ENCODE results near the gene TDRD7.

TDRD7 gene

DNA sequence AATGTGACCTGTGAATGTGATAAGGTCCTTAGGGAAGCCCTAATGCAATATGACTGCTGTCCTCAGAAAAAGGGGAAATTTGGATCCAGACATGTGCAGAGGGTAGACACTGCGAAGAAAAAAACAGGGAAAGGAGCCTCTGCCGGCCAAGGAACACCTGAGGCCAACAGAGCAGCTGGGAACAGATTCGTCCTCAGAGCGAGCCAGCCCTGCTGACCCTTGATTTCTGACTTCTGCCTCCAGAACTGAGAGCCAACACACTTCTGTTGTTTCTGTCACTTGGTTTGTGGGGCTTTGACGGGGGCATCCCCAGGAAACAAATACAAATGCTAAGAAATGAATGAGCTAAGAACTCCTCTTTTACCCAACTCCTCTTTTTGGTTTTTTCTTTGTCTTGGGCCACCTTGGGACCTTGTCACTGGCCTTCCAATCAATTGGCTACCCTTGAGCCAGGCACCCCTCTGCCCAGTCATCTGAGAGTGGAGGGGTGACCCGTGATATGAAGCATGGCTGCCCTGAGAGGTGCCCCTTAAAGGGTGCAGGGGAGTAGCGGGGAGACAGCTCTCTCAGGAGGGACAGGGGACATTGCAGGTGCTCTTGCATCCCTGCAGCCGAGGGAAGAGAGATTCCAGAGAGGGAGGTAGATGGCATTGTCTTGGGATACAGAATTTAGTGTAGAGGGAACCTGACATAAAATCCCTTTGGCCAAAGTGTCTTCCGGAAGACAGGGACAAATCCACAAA lies 106.4 kb downstream of the TDRD7 start:
- H3K36me3 ChIP-seq (ENCODE audit: control insufficient read depth, insufficient read depth, low read length): no peaks in the 10 kb centered on the region
- no peaks in the 10 kb centered on the region for H3K9me3 ChIP-seq (ENCODE audit: control insufficient read depth, insufficient read depth, low read length)
- H3K27me3 ChIP-seq (ENCODE audit: control insufficient read depth, insufficient read depth, low read length): no peaks in the 10 kb centered on the region
- no peak overlapping the region for H3K9ac ChIP-seq (ENCODE audit: low read depth, low read length)
- H3K27ac ChIP-seq (ENCODE audit: low read depth, low read length): no peak overlapping the region
- peaks cover 7% of the 10 kb centered on the region; the same call in 1 of the 2 replicates for H3K4me1 ChIP-seq (ENCODE audit: control insufficient read depth, insufficient read depth, low read length)
- no peak overlapping the region for H3K4me3 ChIP-seq (ENCODE audit: low read depth, low read length)

DNA sequence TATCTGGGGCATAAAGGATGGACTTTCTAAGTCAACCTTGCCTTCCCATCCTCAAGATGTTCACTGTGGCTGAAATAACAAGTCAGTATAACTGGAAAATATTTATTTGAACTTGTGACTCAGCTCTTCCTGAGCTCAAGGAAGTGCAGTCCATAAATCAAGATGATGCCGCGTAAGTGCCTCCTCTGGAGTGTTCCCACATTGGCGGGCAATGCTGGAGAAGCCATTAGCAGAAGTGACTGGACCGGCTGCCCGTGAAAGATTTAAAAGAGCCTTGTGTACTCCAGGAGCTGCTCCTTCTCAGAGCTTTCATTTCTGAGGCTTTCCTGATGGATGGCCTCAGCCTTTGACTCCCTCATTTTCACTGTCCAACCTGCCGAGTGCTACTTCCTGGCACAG lies 107.0 kb downstream of the TDRD7 start:
- H3K27me3 ChIP-seq (ENCODE audit: control insufficient read depth, insufficient read depth, low read length): no peaks in the 10 kb centered on the region
- H3K27ac ChIP-seq (ENCODE audit: low read depth, low read length): no peak overlapping the region
- H3K4me3 ChIP-seq (ENCODE audit: low read depth, low read length): no peak overlapping the region
- peaks cover 7% of the 10 kb centered on the region; the same call in 1 of the 2 replicates for H3K4me1 ChIP-seq (ENCODE audit: control insufficient read depth, insufficient read depth, low read length)
- H3K36me3 ChIP-seq (ENCODE audit: control insufficient read depth, insufficient read depth, low read length): no peaks in the 10 kb centered on the region
- H3K9me3 ChIP-seq (ENCODE audit: control insufficient read depth, insufficient read depth, low read length): no peaks in the 10 kb centered on the region
- no peak overlapping the region for H3K9ac ChIP-seq (ENCODE audit: low read depth, low read length)

DNA sequence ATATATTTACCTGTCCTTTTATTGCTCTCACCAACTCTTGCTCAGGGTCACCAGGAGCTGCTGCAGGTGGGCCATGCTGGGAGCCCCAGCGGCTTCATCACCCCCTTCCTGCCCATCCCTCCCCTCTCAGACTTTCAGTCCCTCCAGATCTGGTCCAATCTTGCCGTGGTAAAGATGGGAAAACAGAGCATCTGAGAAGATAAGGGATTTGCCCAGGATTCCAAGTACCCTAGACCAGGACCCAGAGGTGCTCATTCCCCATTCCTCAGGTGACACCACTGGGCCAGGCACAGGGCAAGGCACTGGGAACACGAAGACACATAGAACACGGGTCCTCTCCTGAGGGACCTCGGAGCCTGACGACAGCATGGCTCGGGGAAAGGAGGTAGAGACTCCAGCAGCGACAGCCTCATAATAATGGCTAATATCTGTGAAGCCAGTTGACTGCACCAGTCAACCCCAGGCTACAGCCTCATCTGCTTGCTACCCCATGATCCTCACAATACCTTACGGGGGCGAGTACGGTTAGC lies 107.6 kb downstream of the TDRD7 start:
- no peak overlapping the region for H3K4me3 ChIP-seq (ENCODE audit: low read depth, low read length)
- no peaks in the 10 kb centered on the region for H3K27me3 ChIP-seq (ENCODE audit: control insufficient read depth, insufficient read depth, low read length)
- no peak overlapping the region for H3K27ac ChIP-seq (ENCODE audit: low read depth, low read length)
- no peak overlapping the region for H3K9ac ChIP-seq (ENCODE audit: low read depth, low read length)
- H3K36me3 ChIP-seq (ENCODE audit: control insufficient read depth, insufficient read depth, low read length): no peaks in the 10 kb centered on the region
- H3K9me3 ChIP-seq (ENCODE audit: control insufficient read depth, insufficient read depth, low read length): no peaks in the 10 kb centered on the region
- peaks cover 7% of the 10 kb centered on the region; the same call in 1 of the 2 replicates for H3K4me1 ChIP-seq (ENCODE audit: control insufficient read depth, insufficient read depth, low read length)

DNA sequence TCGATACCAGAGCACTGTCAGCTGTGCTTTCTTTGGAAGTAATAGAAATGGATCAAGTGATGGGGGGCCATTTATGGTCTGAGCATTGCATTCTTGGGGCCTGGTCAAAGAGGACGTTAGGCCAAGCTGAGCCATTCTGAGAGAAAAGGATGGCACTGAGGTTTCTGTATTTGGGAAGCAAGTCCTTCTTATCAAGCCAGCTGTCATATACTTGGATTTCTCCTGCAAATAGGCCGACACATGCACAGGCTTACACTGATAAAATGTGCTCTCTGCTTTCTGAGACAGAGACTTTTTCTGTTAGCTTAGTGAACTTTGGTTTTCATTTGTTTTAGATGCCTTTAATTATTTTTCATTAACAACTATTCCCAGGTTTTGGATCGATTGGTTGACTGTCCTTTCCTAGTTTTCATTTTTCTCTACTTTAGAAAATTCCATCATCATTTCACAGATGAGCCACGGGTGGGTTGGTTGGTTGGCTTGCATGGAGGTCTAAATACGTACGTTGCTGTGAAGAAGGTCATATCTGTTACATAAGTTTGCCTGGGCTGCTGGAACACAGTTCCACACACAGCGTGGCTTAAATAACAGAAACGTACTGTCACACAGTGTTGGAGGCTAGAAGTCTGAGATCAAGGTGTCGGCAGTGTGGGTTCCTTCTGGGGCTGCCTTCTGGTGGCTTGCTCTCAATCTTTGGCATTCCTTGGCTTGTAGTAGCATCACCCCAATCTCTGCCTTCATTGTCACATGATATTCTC lies 109.9 kb downstream of the TDRD7 start:
- H3K4me3 ChIP-seq (ENCODE audit: low read depth, low read length): no peak overlapping the region
- no peak overlapping the region for H3K9ac ChIP-seq (ENCODE audit: low read depth, low read length)
- H3K36me3 ChIP-seq (ENCODE audit: control insufficient read depth, insufficient read depth, low read length): no peaks in the 10 kb centered on the region
- no peaks in the 10 kb centered on the region for H3K27me3 ChIP-seq (ENCODE audit: control insufficient read depth, insufficient read depth, low read length)
- H3K27ac ChIP-seq (ENCODE audit: low read depth, low read length): no peak overlapping the region
- no peaks in the 10 kb centered on the region for H3K9me3 ChIP-seq (ENCODE audit: control insufficient read depth, insufficient read depth, low read length)
- H3K4me1 ChIP-seq (ENCODE audit: control insufficient read depth, insufficient read depth, low read length): no peaks in the 10 kb centered on the region

DNA sequence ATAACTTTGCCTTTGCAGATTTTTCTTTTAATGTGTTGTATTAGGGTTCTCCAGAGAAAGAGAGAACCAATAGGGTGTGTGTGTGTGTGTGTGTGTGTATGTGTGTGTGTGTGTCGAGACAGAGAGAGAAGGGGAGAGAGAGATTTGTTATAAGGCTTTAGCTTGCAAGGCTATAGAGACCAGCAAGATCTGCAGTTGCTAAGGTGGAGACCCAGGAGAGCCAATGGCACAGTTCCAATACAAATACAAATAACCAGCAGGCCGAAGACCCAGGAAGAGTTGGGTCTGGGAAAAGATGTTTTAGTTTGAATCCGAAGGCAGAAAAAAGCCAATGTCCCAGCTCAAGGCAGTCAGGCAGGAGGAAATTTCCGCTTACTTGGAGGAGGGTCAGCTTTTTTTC lies 112.5 kb downstream of the TDRD7 start:
- peaks cover 20% of the 10 kb centered on the region for H3K4me1 ChIP-seq (ENCODE audit: control insufficient read depth, insufficient read depth, low read length)

DNA sequence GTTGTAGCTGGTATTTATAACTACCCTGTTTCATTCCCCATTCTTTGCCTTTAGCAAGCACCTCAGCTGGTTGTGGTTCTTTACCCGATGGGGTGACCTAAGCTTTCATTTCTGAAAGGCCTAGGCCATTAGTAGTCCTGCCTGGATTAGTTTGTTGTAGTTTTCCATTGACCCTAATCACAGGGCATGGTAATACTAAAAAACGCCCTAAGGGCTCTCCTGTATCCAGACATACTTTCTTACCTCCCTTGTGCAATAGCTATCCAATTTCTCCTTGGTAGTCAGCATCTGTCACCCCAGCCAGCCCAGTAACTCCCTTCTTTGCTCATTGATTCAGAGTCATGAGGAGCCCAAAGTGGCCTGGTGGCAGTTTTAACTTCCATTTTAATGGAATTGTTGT lies 113.6 kb downstream of the TDRD7 start:
- Histone ChIP-seq H3K27me3 (ENCODE audit: control insufficient read depth, insufficient read depth, low read length) (no peaks in the 10 kb centered on the region), H3K9me3 (ENCODE audit: control insufficient read depth, insufficient read depth, low read length) (no peaks in the 10 kb centered on the region), H3K36me3 (ENCODE audit: control insufficient read depth, insufficient read depth, low read length) (no peaks in the 10 kb centered on the region), H3K27ac (ENCODE audit: low read depth, low read length) (no peak overlapping the region), H3K9ac (ENCODE audit: low read depth, low read length) (no peak overlapping the region), H3K4me3 (ENCODE audit: low read depth, low read length) (no peak overlapping the region), H3K4me1 (ENCODE audit: control insufficient read depth, insufficient read depth, low read length) (peaks cover 20% of the 10 kb centered on the region)

More for the DNA sequence above, 112.5 kb downstream of the TDRD7 start:
- Histone ChIP-seq H3K4me3 (ENCODE audit: low read depth, low read length) (no peak overlapping the region), H3K27me3 (ENCODE audit: control insufficient read depth, insufficient read depth, low read length) (no peaks in the 10 kb centered on the region), H3K27ac (ENCODE audit: low read depth, low read length) (no peak overlapping the region), H3K36me3 (ENCODE audit: control insufficient read depth, insufficient read depth, low read length) (no peaks in the 10 kb centered on the region), H3K9ac (ENCODE audit: low read depth, low read length) (no peak overlapping the region), H3K9me3 (ENCODE audit: control insufficient read depth, insufficient read depth, low read length) (no peaks in the 10 kb centered on the region)

DNA sequence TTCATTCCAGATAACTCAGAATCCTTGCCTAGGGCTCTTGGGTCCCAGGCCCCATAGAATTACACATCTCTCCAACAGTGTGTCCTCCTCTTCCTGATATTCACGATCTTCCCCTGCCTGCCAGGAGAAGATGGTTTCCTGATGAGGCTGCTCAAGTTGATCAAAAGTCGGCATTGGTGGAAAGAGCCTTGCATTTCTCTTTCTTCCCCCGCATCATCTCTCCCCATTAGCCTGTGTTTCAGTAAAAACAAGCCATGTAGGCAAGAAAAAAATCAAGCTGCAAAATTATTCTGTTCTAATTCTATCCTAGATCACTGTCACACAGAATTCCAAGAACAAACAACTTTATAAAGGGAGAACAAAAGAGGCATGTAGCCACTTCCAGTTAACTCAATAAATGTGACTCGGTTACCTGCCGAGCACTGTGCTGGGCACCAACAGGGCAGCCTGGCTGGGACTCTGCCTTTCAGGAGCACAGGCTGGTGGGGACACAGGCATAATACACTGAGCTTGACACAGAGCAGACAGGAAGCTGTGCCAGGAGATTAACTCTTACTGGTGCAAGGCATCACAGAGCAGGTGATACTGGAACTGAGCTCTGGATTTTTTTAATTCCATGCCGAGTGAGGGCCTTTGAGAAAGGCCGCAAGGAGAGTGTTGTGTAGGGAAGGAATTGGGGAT lies 115.1 kb downstream of the TDRD7 start:
- Histone ChIP-seq H3K27me3 (ENCODE audit: control insufficient read depth, insufficient read depth, low read length) (no peaks in the 10 kb centered on the region), H3K9ac (ENCODE audit: low read depth, low read length) (no peak overlapping the region)

DNA sequence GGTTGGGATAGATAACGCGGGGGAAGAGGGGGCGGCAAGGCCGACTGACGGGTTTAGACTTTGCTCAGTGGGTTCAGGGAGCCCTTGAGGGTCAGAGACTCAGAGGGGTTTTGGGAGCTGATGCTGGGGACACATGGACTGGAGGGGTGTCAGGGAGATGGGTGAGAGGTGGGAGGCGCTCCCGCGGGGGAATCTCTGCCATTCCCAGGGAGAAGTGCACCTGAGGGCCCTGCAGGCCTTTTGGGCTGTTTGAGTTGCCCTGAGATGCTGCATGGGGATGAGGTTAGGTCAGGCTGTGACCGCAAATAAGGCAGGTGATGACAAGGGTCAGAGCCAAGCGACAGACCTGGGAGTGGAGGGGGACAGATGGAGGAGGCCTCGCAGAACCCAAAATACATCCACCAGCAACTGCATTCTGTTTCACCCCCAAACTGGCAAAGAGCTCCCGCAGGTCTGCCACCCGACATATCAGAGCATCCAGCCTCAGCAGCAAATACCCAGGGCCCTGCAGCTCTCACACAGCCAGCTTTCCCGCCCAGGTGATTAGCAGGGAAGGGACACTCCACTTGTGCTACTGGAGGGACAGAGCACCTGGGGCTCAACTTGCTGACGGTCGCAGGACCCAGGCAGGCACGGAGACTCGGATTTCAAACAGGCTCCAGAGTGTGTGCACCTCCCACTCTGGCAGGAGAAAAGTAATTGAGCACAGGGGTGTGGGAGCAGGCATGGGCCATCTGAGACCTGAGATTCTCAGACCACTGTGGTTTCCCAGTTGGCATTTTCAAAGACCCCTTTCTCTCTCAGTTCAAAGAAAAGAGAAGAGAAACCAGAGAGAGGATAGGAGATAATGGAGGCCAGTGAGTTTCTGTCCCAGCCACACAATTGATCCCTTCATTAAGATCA lies 116.0 kb downstream of the TDRD7 start:
- H3K9me3 ChIP-seq (ENCODE audit: control insufficient read depth, insufficient read depth, low read length): no peaks in the 10 kb centered on the region
- H3K27me3 ChIP-seq (ENCODE audit: control insufficient read depth, insufficient read depth, low read length): no peaks in the 10 kb centered on the region
- no peak overlapping the region; the same call in 1 of the 2 replicates for H3K9ac ChIP-seq (ENCODE audit: low read depth, low read length)
- peak overlapping the region; percentile 91 for H3K27ac ChIP-seq (ENCODE audit: low read depth, low read length)
- H3K4me3 ChIP-seq (ENCODE audit: low read depth, low read length): 0 out of 2 replicates have a peak overlapping the region, but pooled peaks have one; percentile 26
- H3K36me3 ChIP-seq (ENCODE audit: control insufficient read depth, insufficient read depth, low read length): no peaks in the 10 kb centered on the region
- peaks cover 20% of the 10 kb centered on the region for H3K4me1 ChIP-seq (ENCODE audit: control insufficient read depth, insufficient read depth, low read length)

More for the DNA sequence above, 115.1 kb downstream of the TDRD7 start:
- Histone ChIP-seq H3K36me3 (ENCODE audit: control insufficient read depth, insufficient read depth, low read length) (no peaks in the 10 kb centered on the region), H3K27ac (ENCODE audit: low read depth, low read length) (no peak overlapping the region), H3K4me1 (ENCODE audit: control insufficient read depth, insufficient read depth, low read length) (peaks cover 20% of the 10 kb centered on the region), H3K9me3 (ENCODE audit: control insufficient read depth, insufficient read depth, low read length) (no peaks in the 10 kb centered on the region), H3K4me3 (ENCODE audit: low read depth, low read length) (no peak overlapping the region)

DNA sequence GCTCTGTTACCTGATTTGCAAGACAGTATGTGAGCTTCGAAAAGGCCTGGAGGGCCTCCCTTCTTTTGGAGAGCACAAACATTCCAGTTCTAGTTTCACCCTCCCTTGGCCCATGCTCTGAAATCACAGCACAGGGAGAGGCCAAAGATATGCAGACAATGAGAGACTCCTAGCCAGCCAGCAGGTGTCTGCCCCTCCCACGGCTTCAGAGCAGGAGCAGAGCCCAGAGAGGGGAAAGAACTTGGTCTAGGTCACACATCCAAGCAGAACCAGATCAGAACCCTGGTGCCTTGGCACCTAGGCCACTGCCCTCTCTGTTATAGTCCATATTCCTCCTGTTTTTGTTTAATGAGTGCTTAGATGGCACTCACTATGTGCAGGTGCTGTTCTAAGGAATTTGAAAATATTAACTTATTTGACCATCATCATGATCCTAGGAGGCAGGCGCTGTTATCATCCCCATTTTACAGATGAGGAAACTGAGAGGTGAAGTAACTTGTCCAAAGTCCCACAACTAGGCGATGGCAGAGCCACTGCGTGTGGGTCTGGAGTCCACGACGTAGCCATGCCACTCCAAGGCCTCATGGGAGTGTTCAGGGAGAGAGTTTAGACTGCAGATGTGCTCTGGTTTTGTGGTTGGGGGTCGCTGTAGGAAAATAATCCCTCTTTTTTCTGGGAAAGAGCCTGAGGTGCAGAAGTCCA lies 116.8 kb downstream of the TDRD7 start:
- Histone ChIP-seq H3K9me3 (ENCODE audit: control insufficient read depth, insufficient read depth, low read length) (no peaks in the 10 kb centered on the region), H3K4me1 (ENCODE audit: control insufficient read depth, insufficient read depth, low read length) (peaks cover 20% of the 10 kb centered on the region), H3K9ac (ENCODE audit: low read depth, low read length) (no peak overlapping the region), H3K4me3 (ENCODE audit: low read depth, low read length) (0 out of 2 replicates have a peak overlapping the region, but pooled peaks have one; percentile 26), H3K27me3 (ENCODE audit: control insufficient read depth, insufficient read depth, low read length) (no peaks in the 10 kb centered on the region), H3K36me3 (ENCODE audit: control insufficient read depth, insufficient read depth, low read length) (no peaks in the 10 kb centered on the region), H3K27ac (ENCODE audit: low read depth, low read length) (peak overlapping the region; percentile 91)
